Stimulated activated CD8-positive, alpha-beta memory T cell treated with anti-CD3 and anti-CD28 coated beads, Interleukin-7, amount 100 ng/mL, for 1 hour (primary cell): Measurements from ENCODE around the gene FGF8.
A peak's percentile ranks its signal among the peaks of the same experiment; 100 is the strongest.

ENCODE experiments used
- DNase-seq, 2 donors: peaks; one replicate each; pipeline ENCODE4 v3.0.0-alpha.2; 2020; ENCODE audit warnings: low read depth in 2 of 2

The FGF8 gene

GRCh38 chr10:101781984-101782810, 6.3 kb upstream of the FGF8 start:
- no peak for DNase-seq

GRCh38 chr10:101781655-101781983, 5.7 kb upstream of the FGF8 start:
- no peak for DNase-seq

GRCh38 chr10:101780818-101781654, 5.1 kb upstream of the FGF8 start:
- peak; percentile 34 to 51 for DNase-seq

GRCh38 chr10:101780187-101780817, 4.4 kb upstream of the FGF8 start:
- DNase-seq = no peak

GRCh38 chr10:101779544-101780186, 3.8 kb upstream of the FGF8 start:
- DNase-seq = peak; percentile 63 to 74

- no peak for DNase-seq
Measured at GRCh38 chr10:101778781-101779543, 3.0 kb upstream of the FGF8 start.

- DNase-seq = no peak
Measured at GRCh38 chr10:101778151-101778780, 2.4 kb upstream of the FGF8 start.

GRCh38 chr10:101777619-101778145, 1.8 kb upstream of the FGF8 start:
- no peak for DNase-seq

- DNase-seq = no peak
Measured at GRCh38 chr10:101776161-101776817, 375 bp upstream of the FGF8 start.

GRCh38 chr10:101774589-101775272, 1.2 kb downstream of the FGF8 start:
- DNase-seq = no peak

GRCh38 chr10:101773923-101774588, 1.9 kb downstream of the FGF8 start:
- DNase-seq = no peak

- DNase-seq = no peak
Measured at GRCh38 chr10:101772895-101773761, 2.8 kb downstream of the FGF8 start.

GRCh38 chr10:101772017-101772894, 3.7 kb downstream of the FGF8 start:
- DNase-seq = no peak

GRCh38 chr10:101771380-101771779, 4.5 kb downstream of the FGF8 start:
- DNase-seq = no peak

GRCh38 chr10:101770331-101771215, 5.3 kb downstream of the FGF8 start:
- no peak for DNase-seq
